Choroid plexus epithelial cell (primary cell): Measurements from ENCODE around the gene TFAP2E.

Experiments used
- DNase-seq: peaks from one replicate; pipeline ENCODE4 v3.0.0-alpha.2; 2010; ENCODE audit warnings: low read depth
- H3K4me3 ChIP-seq: 2 replicates; pipeline ENCODE4 v1.5.1; 2011; ENCODE audit warnings: low read depth, mild to moderate bottlenecking, control low read depth, low read length, moderate library complexity
- CTCF ChIP-seq: conservative IDR thresholded peaks from 2 replicates; pipeline ENCODE4 v1.5.1; 2011; ENCODE audit warnings: low read depth, mild to moderate bottlenecking, control low read depth, inconsistent platforms, low read length, moderate library complexity

TFAP2E gene

GRCh38 chr1:35615440-35615839 is 42.3 kb downstream of the TFAP2E start:
- no peak overlapping the region for H3K4me3 ChIP-seq
- no peak for DNase-seq
- TF ChIP-seq CTCF: no peak

- DNase-seq: no peak
- H3K4me3 ChIP-seq: no peak overlapping the region
- TF ChIP-seq CTCF: no peak
Measured at GRCh38 chr1:35619237-35620121, 46.4 kb downstream of the TFAP2E start.

- DNase-seq: no peak
- no peak for TF ChIP-seq CTCF
- H3K4me3 ChIP-seq: no peak overlapping the region
Measured at GRCh38 chr1:35622510-35623178, 49.5 kb downstream of the TFAP2E start.

- DNase-seq: no peak
- no peak overlapping the region for H3K4me3 ChIP-seq
- no peak for TF ChIP-seq CTCF
Measured at GRCh38 chr1:35623832-35624231, 50.7 kb downstream of the TFAP2E start.

GRCh38 chr1:35629051-35629450 is 55.9 kb downstream of the TFAP2E start:
- DNase-seq: no peak
- no peak for TF ChIP-seq CTCF

GRCh38 chr1:35631396-35631795 is 58.3 kb downstream of the TFAP2E start:
- TF ChIP-seq CTCF: no peak
- DNase-seq: no peak
- H3K4me3 ChIP-seq: no peak overlapping the region

More at GRCh38 chr1:35629051-35629450, 55.9 kb downstream of the TFAP2E start:
- no peak overlapping the region for H3K4me3 ChIP-seq
